ENCODE results near the gene GPR180. TPM values are rescaled to one million over a fixed set of nuclear protein-coding genes. Genes with fewer than 3 reads are reported as not detected.

Gene GPR180
- total RNA-seq, 4 donors from 2014 or later: 0.37 to 4.9 (median 2.3) TPM

GRCh38 chr13:94609196-94609595 lies 7.5 kb downstream of the GPR180 start:
- no peak for DNase-seq
- no peaks in the 10 kb centered on the region for H3K9me3 ChIP-seq
- no peaks in the 10 kb centered on the region for H3K27me3 ChIP-seq
- no peaks in the 10 kb centered on the region for H3K4me1 ChIP-seq
- no peak overlapping the region for H3K4me3 ChIP-seq
- WGBS, 2 donors (ENCODE audit: low coverage in 1 of 2): 86 to 92% methylated on average over 2 of the region's 2 CpGs
- in situ Hi-C loops (cut with MboI; ENCODE audit: low pct_ligation_motif_present in 1 of 4, low pct_unique_long_range_greater_than_20kb in 1 of 4, low sequenced_read_pairs in 3 of 4) (no loop called here), intact Hi-C loops (cut with DNase I; ENCODE audit: low total_unique reads) (no loop called here)
- no peaks in the 10 kb centered on the region for H3K36me3 ChIP-seq
- no peak overlapping the region for H3K27ac ChIP-seq
- no peak for TF ChIP-seq POLR2AphosphoS5 (IDR thresholded peaks at IDR 0.05)
- no peak for TF ChIP-seq POLR2A (IDR thresholded peaks at IDR 0.05)
- no peak for TF ChIP-seq CTCF (IDR thresholded peaks at IDR 0.05)
- no peak for TF ChIP-seq EP300 (IDR thresholded peaks at IDR 0.05; ENCODE audit: low read depth)

- Histone ChIP-seq H3K27ac (no peak overlapping the region), H3K9me3 (no peaks in the 10 kb centered on the region), H3K36me3 (no peaks in the 10 kb centered on the region), H3K27me3 (no peaks in the 10 kb centered on the region), H3K4me3 (no peak overlapping the region), H3K4me1 (no peaks in the 10 kb centered on the region)
- intact Hi-C loops (cut with DNase I; ENCODE audit: low total_unique reads): no loop called here
- in situ Hi-C loops (cut with MboI; ENCODE audit: low pct_ligation_motif_present in 1 of 4, low pct_unique_long_range_greater_than_20kb in 1 of 4, low sequenced_read_pairs in 3 of 4): loop anchor here (5.0 to 10.0 kb wide), 2 partner anchors 173 to 176 kb away; no protein-coding TSS in a partner anchor
- no peak for TF ChIP-seq EP300 (IDR thresholded peaks at IDR 0.05; ENCODE audit: low read depth)
- TF ChIP-seq POLR2A (IDR thresholded peaks at IDR 0.05): no peak
- TF ChIP-seq CTCF (IDR thresholded peaks at IDR 0.05): no peak
- 92 to 100% methylated on average over 2 to 5 of the region's 5 CpGs for WGBS, 2 donors (ENCODE audit: low coverage in 1 of 2)
- DNase-seq: no peak
These were observed 8.8 kb downstream of the GPR180 start for GRCh38 chr13:94610475-94610874.

- no peak overlapping the region for H3K27ac ChIP-seq
- no peak overlapping the region for H3K4me3 ChIP-seq
- in situ Hi-C loops (cut with MboI; ENCODE audit: low pct_ligation_motif_present in 1 of 4, low pct_unique_long_range_greater_than_20kb in 1 of 4, low sequenced_read_pairs in 3 of 4): loop anchor here (5.0 to 10.0 kb wide), 2 partner anchors 175 to 177 kb away; no protein-coding TSS in a partner anchor
- H3K36me3 ChIP-seq: no peaks in the 10 kb centered on the region
- TF ChIP-seq POLR2AphosphoS5 (IDR thresholded peaks at IDR 0.05) (no peak), POLR2A (IDR thresholded peaks at IDR 0.05) (no peak)
- no peaks in the 10 kb centered on the region for H3K27me3 ChIP-seq
- WGBS, 2 donors (ENCODE audit: low coverage in 1 of 2): 86 to 87% methylated on average over 3 to 4 of the region's 4 CpGs
- no peaks in the 10 kb centered on the region for H3K9me3 ChIP-seq
- intact Hi-C loops (cut with DNase I; ENCODE audit: low total_unique reads): no loop called here
- no peaks in the 10 kb centered on the region for H3K4me1 ChIP-seq
- DNase-seq: no peak
These were observed 10.4 kb downstream of the GPR180 start for GRCh38 chr13:94612050-94612449.

GRCh38 chr13:94613051-94613450 lies 11.4 kb downstream of the GPR180 start:
- H3K4me3 ChIP-seq: no peak overlapping the region
- TF ChIP-seq POLR2AphosphoS5 (IDR thresholded peaks at IDR 0.05): no peak
- no peak for TF ChIP-seq CTCF (IDR thresholded peaks at IDR 0.05)
- no peak for TF ChIP-seq POLR2A (IDR thresholded peaks at IDR 0.05)
- no peak for TF ChIP-seq EP300 (IDR thresholded peaks at IDR 0.05; ENCODE audit: low read depth)
- no peak overlapping the region for H3K27ac ChIP-seq
- no peaks in the 10 kb centered on the region for H3K36me3 ChIP-seq
- no peaks in the 10 kb centered on the region for H3K9me3 ChIP-seq
- H3K27me3 ChIP-seq: no peaks in the 10 kb centered on the region
- no peak for DNase-seq
- in situ Hi-C loops (cut with MboI; ENCODE audit: low pct_ligation_motif_present in 1 of 4, low pct_unique_long_range_greater_than_20kb in 1 of 4, low sequenced_read_pairs in 3 of 4): loop anchor here (5.0 to 10.0 kb wide), 2 partner anchors 176 to 178 kb away; no protein-coding TSS in a partner anchor
- no peaks in the 10 kb centered on the region for H3K4me1 ChIP-seq
- intact Hi-C loops (cut with DNase I; ENCODE audit: low total_unique reads): no loop called here

Measured in transverse colon (tissue), 4 donors.